Esophagus muscularis mucosa (tissue), 4 donors: ENCODE measurements around the gene HIRA.

Experiments used
- CTCF ChIP-seq, 3 experiments: fragments of 200-600 bp in 2 of 3; fragments of 450-650 bp in 1 of 3; sonication (generic) in 2 of 3; IDR thresholded peaks; one replicate each; pipeline ENCODE4 v1.5.1; 2017 to 2019; ENCODE audit warnings: antibody characterized with exemption in 3 of 3, mild to moderate bottlenecking in 2 of 3, moderate library complexity in 1 of 3
- EP300 ChIP-seq: sonication (generic); formaldehyde crosslinking; IDR thresholded peaks from one replicate; pipeline ENCODE4 v1.6.1; 2017; ENCODE audit warnings: antibody characterized with exemption
- POLR2A ChIP-seq: fragments of 450-650 bp; IDR thresholded peaks from one replicate; pipeline ENCODE4 v1.6.1; 2017; ENCODE audit warnings: antibody characterized with exemption, moderate library complexity, mild to moderate bottlenecking, low read depth
- POLR2AphosphoS5 ChIP-seq, 2 donors: sonication (generic); formaldehyde crosslinking; IDR thresholded peaks; one replicate each; pipeline ENCODE4 v1.6.1; 2017; ENCODE audit warnings: antibody characterized with exemption in 2 of 2

DNA sequence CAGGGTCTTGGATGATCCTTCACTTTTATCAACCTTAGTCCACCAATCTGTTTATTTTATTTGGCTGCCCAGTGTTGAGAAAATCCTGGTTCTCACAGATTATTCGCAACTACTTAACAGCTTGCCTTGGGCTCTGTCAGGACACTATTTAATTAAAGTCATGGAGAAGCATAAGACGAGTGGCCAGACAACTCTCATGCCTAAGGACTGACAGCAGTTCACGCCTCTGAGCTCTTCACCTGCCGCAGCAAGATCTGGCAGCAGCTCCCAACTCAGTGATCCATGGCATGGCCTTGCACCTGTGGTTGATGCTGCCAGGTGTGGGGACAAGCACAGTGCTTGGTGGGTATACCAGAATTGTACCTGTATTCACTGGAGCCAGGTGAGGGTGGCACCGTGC lies 37.8 kb downstream of the HIRA start:
- TF ChIP-seq POLR2A, result no peak
- TF ChIP-seq CTCF (IDR thresholded peaks at IDR 0.05), result no peak
- no peak for TF ChIP-seq POLR2AphosphoS5 (IDR thresholded peaks at IDR 0.05)
- TF ChIP-seq EP300, result no peak
